Hepatocyte (in vitro differentiated cells): ENCODE results near the gene CASP2. TPM values are rescaled to one million over a fixed set of nuclear protein-coding genes. Genes with fewer than 3 reads are reported as not detected.

Source experiments
- DNase-seq: peaks from one replicate; pipeline ENCODE4 v3.0.0-alpha.2; 2016; ENCODE audit warnings: low spot score
- H2AFZ ChIP-seq: fragments of 200-600 bp; sonication (generic); 2 replicates; pipeline ENCODE4 v1.6.0; 2016; ENCODE audit warnings: antibody characterized with exemption, mild to moderate bottlenecking
- H3K27ac ChIP-seq: fragments of 200-600 bp; sonication (generic); 2 replicates; pipeline ENCODE4 v1.5.1; 2016; ENCODE audit warnings: mild to moderate bottlenecking
- H3K27me3 ChIP-seq: fragments of 200-600 bp; sonication (generic); 2 replicates; pipeline ENCODE4 v1.6.1; 2016
- H3K36me3 ChIP-seq: fragments of 200-600 bp; sonication (generic); replicated peaks from 2 replicates; pipeline ENCODE4 v1.5.1; 2016; ENCODE audit warnings: low read depth; ENCODE audit not compliant: insufficient read depth
- H3K4me1 ChIP-seq: fragments of 200-600 bp; sonication (generic); 2 replicates; pipeline ENCODE4 v1.5.1; 2016; ENCODE audit warnings: mild to moderate bottlenecking, moderate library complexity; ENCODE audit not compliant: insufficient read depth
- H3K4me2 ChIP-seq: fragments of 200-600 bp; sonication (generic); 2 replicates; pipeline ENCODE4 v1.6.0; 2016
- H3K4me3 ChIP-seq: fragments of 200-600 bp; sonication (generic); 2 replicates; pipeline ENCODE4 v1.5.1; 2016; ENCODE audit warnings: mild to moderate bottlenecking
- H3K79me2 ChIP-seq: fragments of 200-600 bp; sonication (generic); 2 replicates; pipeline ENCODE4 v1.6.0; 2017; ENCODE audit warnings: mild to moderate bottlenecking
- H3K9me2 ChIP-seq: fragments of 200-600 bp; sonication (generic); replicated peaks from 2 replicates; pipeline ENCODE4 v1.6.0; 2017; ENCODE audit warnings: mild to moderate bottlenecking; ENCODE audit not compliant: insufficient read depth
- H3K9me3 ChIP-seq: fragments of 200-600 bp; sonication (generic); 2 replicates; pipeline ENCODE4 v1.5.1; 2016; ENCODE audit warnings: low read depth, mild to moderate bottlenecking
- H4K20me1 ChIP-seq: fragments of 200-600 bp; sonication (generic); 2 replicates; pipeline ENCODE4 v1.6.0; 2016; ENCODE audit warnings: mild to moderate bottlenecking; ENCODE audit not compliant: insufficient read depth, poor library complexity, severe bottlenecking
- CTCF ChIP-seq: fragments of 200-600 bp; sonication (generic); IDR thresholded peaks from 2 replicates; pipeline ENCODE4 v1.5.1; 2016; ENCODE audit warnings: antibody characterized with exemption, mild to moderate bottlenecking; ENCODE audit not compliant: poor library complexity
- EZH2 ChIP-seq: fragments of 200-600 bp; sonication (generic); IDR thresholded peaks from 2 replicates; pipeline ENCODE4 v1.6.1; 2016; ENCODE audit warnings: antibody characterized with exemption, mild to moderate bottlenecking, borderline replicate concordance
- EZH2phosphoT487 ChIP-seq: fragments of 200-600 bp; sonication (generic); IDR thresholded peaks from one replicate; pipeline ENCODE4 v1.6.1; 2018; ENCODE audit warnings: antibody characterized with exemption, mild to moderate bottlenecking, low read depth, moderate library complexity; ENCODE audit not compliant: unreplicated experiment, severe bottlenecking
- WGBS: methylation state at CpG from one replicate; pipeline ENCODE4 v1.1.6; 2016; ENCODE audit warnings: low lambda C conversion rate; ENCODE audit errors: missing lambda C conversion rate; 5-methylcytosine and 5-hydroxymethylcytosine counted together
- polyA plus RNA-seq: library from polyadenylated mRNA; unstranded; fragments of >200 nt; fragmentation: Nextera tagmentation; extraction: Ambion mirVana; gene quantifications from 2 replicates; pipeline ENCODE4 v1.2.1, GENCODE V29; 2016
- total RNA-seq: library from RNA; depleted of rRNA; stranded (reverse); fragments of >200 nt; gene quantifications from 2 replicates; pipeline ENCODE4 v1.2.3, GENCODE V29; 2014

The CASP2 gene
- total and polyA plus RNA-seq, 2 experiments from 2014 or later, result 8.5 to 11.9 TPM

- peaks cover 10% of the 10 kb centered on the region for H3K4me1 ChIP-seq
- H3K79me2 ChIP-seq, result no peaks in the 10 kb centered on the region
- H3K27ac ChIP-seq, result no peak overlapping the region
- no peaks in the 10 kb centered on the region for H3K9me3 ChIP-seq
- no peak overlapping the region for H3K4me2 ChIP-seq
- TF ChIP-seq CTCF, result no peak
- no peak for TF ChIP-seq EZH2
- TF ChIP-seq EZH2phosphoT487, result no peak
- WGBS, result 89% methylated on average over 1 of the region's 1 CpG
- H3K36me3 ChIP-seq, result no peaks in the 10 kb centered on the region
- no peak for DNase-seq
- H3K27me3 ChIP-seq, result no peaks in the 10 kb centered on the region
- H3K9me2 ChIP-seq, result no peaks in the 10 kb centered on the region
- no peaks in the 10 kb centered on the region for H4K20me1 ChIP-seq
- no peak overlapping the region for H3K4me3 ChIP-seq
- no peak overlapping the region for H2AFZ ChIP-seq
Measured at GRCh38 chr7:143250822-143251221, 37.3 kb upstream of the CASP2 start.

- H3K9me2 ChIP-seq, result no peaks in the 10 kb centered on the region
- no peaks in the 10 kb centered on the region for H3K36me3 ChIP-seq
- H3K9me3 ChIP-seq, result no peaks in the 10 kb centered on the region
- no peaks in the 10 kb centered on the region for H4K20me1 ChIP-seq
- no peaks in the 10 kb centered on the region for H3K79me2 ChIP-seq
- no peak overlapping the region for H2AFZ ChIP-seq
- no peak overlapping the region for H3K27ac ChIP-seq
- H3K4me3 ChIP-seq, result no peak overlapping the region
- no peak for TF ChIP-seq EZH2
- TF ChIP-seq EZH2phosphoT487, result no peak
- TF ChIP-seq CTCF, result no peak
- no peak for DNase-seq
- H3K27me3 ChIP-seq, result no peaks in the 10 kb centered on the region
- no peak overlapping the region for H3K4me2 ChIP-seq
- H3K4me1 ChIP-seq, result peaks cover 10% of the 10 kb centered on the region
- WGBS, result 73% methylated on average over 2 of the region's 2 CpGs
Measured at GRCh38 chr7:143252006-143252405, 36.1 kb upstream of the CASP2 start.

GRCh38 chr7:143255564-143255963, 32.6 kb upstream of the CASP2 start:
- no peak overlapping the region for H2AFZ ChIP-seq
- H3K27me3 ChIP-seq, result no peaks in the 10 kb centered on the region
- H3K4me3 ChIP-seq, result no peak overlapping the region
- peaks cover 4% of the 10 kb centered on the region for H3K4me1 ChIP-seq
- H3K36me3 ChIP-seq, result no peaks in the 10 kb centered on the region
- no peaks in the 10 kb centered on the region for H3K9me3 ChIP-seq
- no peak overlapping the region for H3K27ac ChIP-seq
- H3K4me2 ChIP-seq, result no peak overlapping the region
- no peak for DNase-seq
- H3K9me2 ChIP-seq, result no peaks in the 10 kb centered on the region
- no peaks in the 10 kb centered on the region for H4K20me1 ChIP-seq
- TF ChIP-seq CTCF (no peak), EZH2 (no peak), EZH2phosphoT487 (no peak)
- 72% methylated on average over 3 of the region's 3 CpGs for WGBS
- no peaks in the 10 kb centered on the region for H3K79me2 ChIP-seq

- Histone ChIP-seq H2AFZ (no peak overlapping the region), H3K4me1 (peaks cover 4% of the 10 kb centered on the region), H3K79me2 (no peaks in the 10 kb centered on the region), H3K9me2 (no peaks in the 10 kb centered on the region), H4K20me1 (no peaks in the 10 kb centered on the region), H3K27ac (no peak overlapping the region), H3K4me2 (no peak overlapping the region), H3K36me3 (no peaks in the 10 kb centered on the region), H3K9me3 (no peaks in the 10 kb centered on the region), H3K27me3 (no peaks in the 10 kb centered on the region), H3K4me3 (no peak overlapping the region)
- no peak for TF ChIP-seq EZH2
- TF ChIP-seq EZH2phosphoT487, result no peak
- no peak for TF ChIP-seq CTCF
- 93% methylated on average over 3 of the region's 3 CpGs for WGBS
- no peak for DNase-seq
Measured at GRCh38 chr7:143256325-143256724, 31.8 kb upstream of the CASP2 start.
